ENCODE data around the gene CALB2.

Gene CALB2

DNA sequence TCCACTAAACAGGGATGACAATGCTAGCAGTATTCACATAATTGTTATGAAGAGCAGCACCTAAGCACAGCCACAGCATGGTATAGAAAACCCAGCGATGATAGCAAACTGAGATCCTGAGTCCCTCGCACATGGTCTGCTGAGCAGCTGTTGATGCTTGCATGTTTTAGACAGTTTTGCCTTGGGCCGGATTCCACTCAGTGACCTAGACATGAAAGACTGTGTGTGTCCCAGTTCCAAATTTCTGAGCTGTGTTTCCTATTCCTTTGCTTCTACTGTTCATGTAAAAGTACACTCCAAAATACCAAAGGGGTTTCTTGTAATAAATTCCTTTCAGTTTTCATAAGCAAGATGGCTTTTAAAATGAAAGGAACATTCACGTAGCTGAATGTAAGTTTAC lies 38.5 kb upstream of the CALB2 start:
- H4K20me1 ChIP-seq (ENCODE audit: insufficient read depth, low read length, poor library complexity, severe bottlenecking), result no peaks in the 10 kb centered on the region
- no peaks in the 10 kb centered on the region for H3F3A ChIP-seq (ENCODE audit: low read depth)
- H3K4me1 ChIP-seq (ENCODE audit: insufficient read depth, low read length, poor library complexity, severe bottlenecking), result no peaks in the 10 kb centered on the region
- no peaks in the 10 kb centered on the region for H3K27me3 ChIP-seq (ENCODE audit: insufficient read depth, low read length, poor library complexity, severe bottlenecking)
- no peaks in the 10 kb centered on the region for H3K79me2 ChIP-seq (ENCODE audit: insufficient read depth, low read length)
- no peaks in the 10 kb centered on the region for H3K9me3 ChIP-seq (ENCODE audit: insufficient read depth, low read depth, low read length)
- no peak overlapping the region for H3K9ac ChIP-seq (ENCODE audit: low read depth, low read length, poor library complexity, severe bottlenecking)
- no peak overlapping the region for H3K4me2 ChIP-seq (ENCODE audit: low read depth, low read length, poor library complexity, severe bottlenecking)
- TF ChIP-seq EZH2phosphoT487 (IDR thresholded peaks at IDR 0.05; ENCODE audit: borderline replicate concordance), result no peak
- TF ChIP-seq, protein P1, sequence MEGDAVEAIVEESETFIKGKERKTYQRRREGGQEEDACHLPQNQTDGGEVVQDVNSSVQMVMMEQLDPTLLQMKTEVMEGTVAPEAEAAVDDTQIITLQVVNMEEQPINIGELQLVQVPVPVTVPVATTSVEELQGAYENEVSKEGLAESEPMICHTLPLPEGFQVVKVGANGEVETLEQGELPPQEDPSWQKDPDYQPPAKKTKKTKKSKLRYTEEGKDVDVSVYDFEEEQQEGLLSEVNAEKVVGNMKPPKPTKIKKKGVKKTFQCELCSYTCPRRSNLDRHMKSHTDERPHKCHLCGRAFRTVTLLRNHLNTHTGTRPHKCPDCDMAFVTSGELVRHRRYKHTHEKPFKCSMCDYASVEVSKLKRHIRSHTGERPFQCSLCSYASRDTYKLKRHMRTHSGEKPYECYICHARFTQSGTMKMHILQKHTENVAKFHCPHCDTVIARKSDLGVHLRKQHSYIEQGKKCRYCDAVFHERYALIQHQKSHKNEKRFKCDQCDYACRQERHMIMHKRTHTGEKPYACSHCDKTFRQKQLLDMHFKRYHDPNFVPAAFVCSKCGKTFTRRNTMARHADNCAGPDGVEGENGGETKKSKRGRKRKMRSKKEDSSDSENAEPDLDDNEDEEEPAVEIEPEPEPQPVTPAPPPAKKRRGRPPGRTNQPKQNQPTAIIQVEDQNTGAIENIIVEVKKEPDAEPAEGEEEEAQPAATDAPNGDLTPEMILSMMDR (conservative IDR thresholded peaks at IDR 0.05; ENCODE audit: low read length), result no peak
- no peaks in the 10 kb centered on the region for H3K9me2 ChIP-seq (replicated peaks; ENCODE audit: low read depth, low read length)
- H3K4me3 ChIP-seq (ENCODE audit: low read length, poor library complexity, severe bottlenecking), result no peak overlapping the region
- H3K36me3 ChIP-seq (ENCODE audit: insufficient read depth, low read length), result no peaks in the 10 kb centered on the region
- no peak overlapping the region for H2AFZ ChIP-seq (ENCODE audit: low read length)

DNA sequence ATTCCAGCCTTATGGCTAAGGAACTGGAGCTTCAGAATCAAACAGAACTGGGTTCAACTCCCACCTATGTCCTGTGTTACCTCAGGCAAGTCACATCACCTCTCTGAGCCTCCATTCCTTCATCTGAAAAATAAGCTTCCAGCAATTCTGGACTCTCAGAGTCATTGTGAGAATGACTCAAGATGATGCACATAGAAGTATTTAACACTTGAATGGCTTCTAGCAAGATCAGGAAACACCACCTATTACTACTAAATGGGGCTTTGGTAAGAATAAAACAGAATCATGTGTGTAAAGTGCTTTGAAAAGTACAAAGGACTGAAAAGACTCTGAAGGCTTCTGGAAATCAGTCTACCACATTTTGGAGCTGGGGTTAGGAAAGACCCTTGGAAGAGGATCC lies 30.8 kb upstream of the CALB2 start:
- H3K9me2 ChIP-seq (replicated peaks; ENCODE audit: low read depth, low read length), result no peaks in the 10 kb centered on the region
- H3K9me3 ChIP-seq (ENCODE audit: insufficient read depth, low read depth, low read length), result no peaks in the 10 kb centered on the region
- peaks cover 4% of the 10 kb centered on the region for H3K27me3 ChIP-seq (ENCODE audit: insufficient read depth, low read length, poor library complexity, severe bottlenecking)
- TF ChIP-seq, protein P1 (conservative IDR thresholded peaks at IDR 0.05; ENCODE audit: low read length), result no peak
- no peak for TF ChIP-seq EZH2phosphoT487 (IDR thresholded peaks at IDR 0.05; ENCODE audit: borderline replicate concordance)
- H4K20me1 ChIP-seq (ENCODE audit: insufficient read depth, low read length, poor library complexity, severe bottlenecking), result no peaks in the 10 kb centered on the region
- H3K4me1 ChIP-seq (ENCODE audit: insufficient read depth, low read length, poor library complexity, severe bottlenecking), result no peaks in the 10 kb centered on the region
- H3K4me2 ChIP-seq (ENCODE audit: low read depth, low read length, poor library complexity, severe bottlenecking), result no peak overlapping the region
- no peaks in the 10 kb centered on the region for H3K79me2 ChIP-seq (ENCODE audit: insufficient read depth, low read length)
- H3K9ac ChIP-seq (ENCODE audit: low read depth, low read length, poor library complexity, severe bottlenecking), result no peak overlapping the region
- no peaks in the 10 kb centered on the region for H3K36me3 ChIP-seq (ENCODE audit: insufficient read depth, low read length)
- no peaks in the 10 kb centered on the region for H3F3A ChIP-seq (ENCODE audit: low read depth)
- H2AFZ ChIP-seq (ENCODE audit: low read length), result no peak overlapping the region
- H3K4me3 ChIP-seq (ENCODE audit: low read length, poor library complexity, severe bottlenecking), result no peak overlapping the region

DNA sequence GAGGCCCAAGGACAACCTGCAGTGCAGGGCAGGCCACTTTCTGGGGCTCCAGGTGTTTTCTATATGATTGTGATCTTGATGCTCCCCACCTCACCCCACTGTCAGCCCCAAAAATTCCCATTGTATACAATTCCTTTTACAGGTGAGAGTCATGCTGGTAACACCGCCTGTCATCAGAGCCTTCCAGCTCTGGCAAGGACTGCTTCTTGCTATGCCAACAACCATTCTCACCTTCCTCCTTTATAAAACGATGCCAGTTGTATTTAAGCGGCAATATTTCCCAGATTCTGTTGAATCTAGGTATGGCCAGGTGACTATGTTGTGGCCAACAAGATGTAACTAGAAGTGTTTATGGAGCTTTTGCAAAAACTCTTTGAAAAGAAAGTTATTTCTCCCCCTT lies 30.4 kb upstream of the CALB2 start:
- Histone ChIP-seq H3K27me3 (ENCODE audit: insufficient read depth, low read length, poor library complexity, severe bottlenecking) (peaks cover 4% of the 10 kb centered on the region), H3K9ac (ENCODE audit: low read depth, low read length, poor library complexity, severe bottlenecking) (no peak overlapping the region), H3K9me2 (replicated peaks; ENCODE audit: low read depth, low read length) (no peaks in the 10 kb centered on the region), H3K36me3 (ENCODE audit: insufficient read depth, low read length) (no peaks in the 10 kb centered on the region), H3K4me3 (ENCODE audit: low read length, poor library complexity, severe bottlenecking) (no peak overlapping the region), H3K79me2 (ENCODE audit: insufficient read depth, low read length) (no peaks in the 10 kb centered on the region), H3K4me1 (ENCODE audit: insufficient read depth, low read length, poor library complexity, severe bottlenecking) (no peaks in the 10 kb centered on the region), H3F3A (ENCODE audit: low read depth) (no peaks in the 10 kb centered on the region), H3K9me3 (ENCODE audit: insufficient read depth, low read depth, low read length) (no peaks in the 10 kb centered on the region), H2AFZ (ENCODE audit: low read length) (no peak overlapping the region), H3K4me2 (ENCODE audit: low read depth, low read length, poor library complexity, severe bottlenecking) (no peak overlapping the region), H4K20me1 (ENCODE audit: insufficient read depth, low read length, poor library complexity, severe bottlenecking) (no peaks in the 10 kb centered on the region)
- TF ChIP-seq, protein P1 (conservative IDR thresholded peaks at IDR 0.05; ENCODE audit: low read length), result no peak
- no peak for TF ChIP-seq EZH2phosphoT487 (IDR thresholded peaks at IDR 0.05; ENCODE audit: borderline replicate concordance)

All from Loucy (cell line).